ENCODE measurements around the gene GRIFIN.

Gene GRIFIN

DNA sequence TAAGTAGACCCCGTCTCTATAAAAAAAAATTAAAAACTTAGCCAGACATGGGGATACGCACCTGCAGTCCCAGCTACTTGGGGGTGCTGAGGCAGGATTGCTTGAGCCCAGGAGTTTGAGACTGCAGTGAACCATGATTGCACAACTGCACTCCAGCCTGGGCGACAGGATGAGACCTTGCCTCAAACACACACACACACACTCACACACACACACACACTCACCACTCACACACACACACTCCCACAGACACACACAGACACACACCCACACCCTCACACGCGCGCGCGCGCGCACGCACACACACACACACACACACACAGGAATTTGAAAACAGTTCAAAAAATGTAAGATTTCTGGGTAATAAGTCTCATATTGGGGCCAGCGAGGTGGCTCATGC lies 8.7 kb upstream of the GRIFIN start:
- no peak overlapping the region for H3K4me3 ChIP-seq (ENCODE audit: low read length)
- TF ChIP-seq, protein P1, sequence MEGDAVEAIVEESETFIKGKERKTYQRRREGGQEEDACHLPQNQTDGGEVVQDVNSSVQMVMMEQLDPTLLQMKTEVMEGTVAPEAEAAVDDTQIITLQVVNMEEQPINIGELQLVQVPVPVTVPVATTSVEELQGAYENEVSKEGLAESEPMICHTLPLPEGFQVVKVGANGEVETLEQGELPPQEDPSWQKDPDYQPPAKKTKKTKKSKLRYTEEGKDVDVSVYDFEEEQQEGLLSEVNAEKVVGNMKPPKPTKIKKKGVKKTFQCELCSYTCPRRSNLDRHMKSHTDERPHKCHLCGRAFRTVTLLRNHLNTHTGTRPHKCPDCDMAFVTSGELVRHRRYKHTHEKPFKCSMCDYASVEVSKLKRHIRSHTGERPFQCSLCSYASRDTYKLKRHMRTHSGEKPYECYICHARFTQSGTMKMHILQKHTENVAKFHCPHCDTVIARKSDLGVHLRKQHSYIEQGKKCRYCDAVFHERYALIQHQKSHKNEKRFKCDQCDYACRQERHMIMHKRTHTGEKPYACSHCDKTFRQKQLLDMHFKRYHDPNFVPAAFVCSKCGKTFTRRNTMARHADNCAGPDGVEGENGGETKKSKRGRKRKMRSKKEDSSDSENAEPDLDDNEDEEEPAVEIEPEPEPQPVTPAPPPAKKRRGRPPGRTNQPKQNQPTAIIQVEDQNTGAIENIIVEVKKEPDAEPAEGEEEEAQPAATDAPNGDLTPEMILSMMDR (conservative IDR thresholded peaks at IDR 0.05; ENCODE audit: low read length), result no peak
- DNase-seq (ENCODE audit: low read depth), result no peak

DNA sequence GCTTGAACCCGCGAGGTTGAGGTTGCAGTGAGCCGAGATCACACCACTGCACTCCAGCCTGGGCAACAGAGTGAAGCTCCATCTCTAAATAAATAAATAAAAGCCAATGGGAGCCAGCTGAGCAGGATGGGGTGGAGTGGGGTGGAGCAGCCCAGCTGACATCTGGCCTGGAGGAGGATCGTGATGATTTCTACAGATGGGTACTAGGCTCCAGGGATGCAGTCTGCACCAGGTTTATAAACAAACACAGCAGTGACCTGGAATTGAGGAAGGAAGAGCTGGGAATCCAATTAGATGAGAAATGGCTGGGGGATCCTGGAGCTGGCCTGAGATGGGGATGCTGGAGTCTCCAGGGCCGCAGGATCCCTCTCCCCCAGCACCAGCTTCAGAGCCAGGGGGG lies 7.3 kb upstream of the GRIFIN start:
- H3K4me3 ChIP-seq (ENCODE audit: low read length), result no peak overlapping the region
- TF ChIP-seq, protein P1 (conservative IDR thresholded peaks at IDR 0.05; ENCODE audit: low read length), result no peak
- no peak for DNase-seq (ENCODE audit: low read depth)

DNA sequence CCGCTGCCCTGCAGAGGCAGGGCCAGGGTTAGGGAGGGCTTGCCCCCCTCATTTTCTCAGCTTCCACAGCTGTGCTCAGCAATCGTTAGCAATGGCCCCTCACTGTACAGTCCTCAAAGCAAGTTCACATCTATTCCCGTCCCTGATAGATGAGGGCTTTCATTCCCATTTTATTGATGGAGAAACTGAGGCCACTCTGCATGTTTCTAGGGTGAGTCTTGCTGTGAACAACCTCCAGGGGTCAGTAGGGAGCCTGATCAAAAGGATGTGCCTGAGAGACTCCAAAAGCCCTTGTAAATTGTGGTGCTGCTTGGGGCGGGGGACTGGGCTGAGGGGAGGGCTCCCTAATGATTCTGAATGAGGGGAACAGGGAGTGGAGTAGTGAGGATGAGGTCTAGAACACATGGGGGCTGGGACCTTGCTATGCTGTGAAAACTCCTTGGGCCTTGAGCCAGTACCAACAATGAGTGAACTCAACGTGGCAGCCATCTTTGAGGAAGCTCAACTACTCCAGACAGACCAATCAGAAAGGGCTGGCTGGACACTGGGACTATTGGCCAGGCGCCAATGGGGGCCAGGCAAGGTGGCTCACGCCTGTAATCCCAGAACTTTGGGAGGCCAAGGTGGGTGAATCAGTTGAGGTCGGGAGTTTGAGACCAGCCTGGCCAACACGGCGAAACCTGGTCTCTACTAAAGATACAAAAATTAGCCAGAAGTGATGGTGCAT lies 6.7 kb upstream of the GRIFIN start:
- TF ChIP-seq, protein P1 (conservative IDR thresholded peaks at IDR 0.05; ENCODE audit: low read length), result no peak
- DNase-seq (ENCODE audit: low read depth), result no peak
- H3K4me3 ChIP-seq (ENCODE audit: low read length), result no peak overlapping the region

DNA sequence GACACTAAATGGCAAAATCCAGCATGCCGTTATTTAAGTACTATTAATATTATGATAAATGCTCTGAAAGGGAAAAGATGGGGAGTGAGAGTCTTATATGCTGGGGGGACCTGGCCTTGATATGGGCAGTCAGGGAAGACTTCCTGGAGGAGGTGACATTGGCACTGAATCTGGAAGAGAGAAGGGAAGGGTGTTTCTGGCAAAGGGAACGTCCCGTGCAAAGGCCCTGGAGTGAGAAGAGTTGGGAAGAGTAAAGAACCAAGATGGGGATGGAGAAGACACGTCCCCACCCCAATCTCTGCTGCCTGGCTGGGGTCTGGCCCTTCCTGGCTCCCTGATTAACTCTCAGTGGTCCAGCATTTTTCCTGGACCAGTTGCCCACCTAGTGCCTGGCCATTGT lies 5.0 kb upstream of the GRIFIN start:
- no peak overlapping the region for H3K4me3 ChIP-seq (ENCODE audit: low read length)
- TF ChIP-seq, protein P1 (conservative IDR thresholded peaks at IDR 0.05; ENCODE audit: low read length), result no peak
- DNase-seq (ENCODE audit: low read depth), result no peak

DNA sequence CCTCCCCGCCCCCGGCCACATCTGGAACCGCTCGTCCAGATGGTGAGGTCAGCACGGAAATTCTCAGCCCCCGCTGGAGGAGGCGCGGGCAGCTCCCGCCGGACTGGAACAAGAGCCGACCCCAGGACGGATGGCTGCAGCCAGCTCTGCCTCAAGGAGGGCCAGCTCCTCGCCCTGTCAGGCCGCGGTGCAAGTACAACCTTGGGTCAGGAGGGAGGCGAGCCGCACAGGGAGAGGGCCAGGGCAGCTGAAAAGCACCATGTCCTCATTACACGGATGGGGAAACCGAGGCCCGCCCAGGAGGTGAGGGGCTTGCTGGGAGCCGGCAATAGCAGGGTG lies 3.8 kb upstream of the GRIFIN start:
- no peak for DNase-seq (ENCODE audit: low read depth)
- TF ChIP-seq, protein P1 (conservative IDR thresholded peaks at IDR 0.05; ENCODE audit: low read length), result no peak

DNA sequence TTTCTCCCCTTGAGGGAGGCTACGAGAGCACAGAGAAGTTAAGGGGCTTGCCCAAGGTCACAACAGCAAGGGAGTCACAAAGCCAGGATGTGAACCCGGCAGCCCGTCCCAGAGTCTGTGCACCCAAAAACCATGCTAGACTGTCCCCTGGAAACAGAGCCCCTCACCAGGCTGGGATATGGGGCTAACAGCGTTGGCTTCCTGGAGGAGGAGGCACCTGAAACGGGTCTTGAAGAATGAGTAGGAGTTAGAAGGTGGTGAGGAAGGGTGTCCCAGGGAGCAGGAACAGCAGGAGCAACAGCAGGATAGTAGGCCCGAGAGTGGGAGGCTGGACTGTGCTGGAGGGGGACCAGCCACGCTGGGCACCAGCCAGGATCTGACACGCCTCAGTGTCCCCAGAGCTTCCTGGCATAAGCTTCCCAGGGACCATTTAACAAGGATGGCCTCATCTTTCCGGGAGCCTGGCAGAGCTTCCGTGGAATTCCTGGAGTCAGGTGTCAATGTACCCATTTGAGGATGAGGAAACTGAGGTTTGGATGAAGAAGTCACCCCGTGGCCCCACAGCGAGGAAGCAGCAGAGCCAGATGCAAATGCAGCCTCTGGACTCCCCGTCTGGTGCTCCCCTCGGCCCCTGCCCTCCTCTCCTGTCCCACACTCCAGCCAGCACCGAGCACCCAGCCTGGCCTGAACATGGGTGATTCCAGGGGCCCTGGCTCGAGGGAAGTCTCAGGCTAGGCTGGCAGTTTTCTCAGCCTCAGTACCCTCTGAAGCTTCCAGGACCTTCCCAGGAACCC lies 3.3 kb upstream of the GRIFIN start:
- TF ChIP-seq, protein P1 (conservative IDR thresholded peaks at IDR 0.05; ENCODE audit: low read length), result no peak
- no peak overlapping the region for H3K4me3 ChIP-seq (ENCODE audit: low read length)
- DNase-seq (ENCODE audit: low read depth), result no peak

More for the DNA sequence above, 3.8 kb upstream of the GRIFIN start:
- H3K4me3 ChIP-seq (ENCODE audit: low read length), result no peak overlapping the region

DNA sequence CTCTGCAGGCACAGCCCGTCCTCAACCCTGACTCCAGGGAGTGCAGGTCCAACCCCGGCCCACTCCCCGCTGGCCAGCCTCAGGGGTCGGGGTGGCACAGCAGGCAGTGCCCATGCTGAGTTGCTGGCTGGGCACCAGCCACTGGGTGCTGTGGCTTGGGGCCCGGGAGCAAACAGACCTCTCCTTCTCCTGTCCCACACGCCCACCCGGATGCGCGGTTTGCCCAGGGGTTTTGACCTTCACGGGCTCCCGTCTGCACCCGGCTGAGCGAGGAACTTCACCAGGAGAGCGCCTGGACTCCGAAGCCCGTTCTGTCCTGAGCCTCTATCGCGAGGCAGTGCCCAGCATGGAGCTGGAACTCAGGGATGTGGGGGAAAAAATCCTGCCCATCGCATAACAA lies 2.6 kb upstream of the GRIFIN start:
- TF ChIP-seq, protein P1 (conservative IDR thresholded peaks at IDR 0.05; ENCODE audit: low read length), result no peak
- DNase-seq (ENCODE audit: low read depth), result no peak
- no peak overlapping the region for H3K4me3 ChIP-seq (ENCODE audit: low read length)

Data from AG10803 (cell line).